PC-9 (cell line): ENCODE measurements around the gene CD38.

Experiments
- CTCF ChIP-seq: fragments of 200-600 bp; sonication (generic); conservative IDR thresholded peaks from 2 replicates; pipeline ENCODE4 v1.6.1; 2017; ENCODE audit warnings: mixed run types, antibody characterized with exemption, mild to moderate bottlenecking, moderate library complexity
- EZH2 ChIP-seq: fragments of 200-600 bp; sonication (generic); IDR thresholded peaks from 2 replicates; pipeline ENCODE4 v1.8.0; 2017; ENCODE audit warnings: antibody characterized with exemption, low read depth

GRCh38 chr4:15885422-15885821 is 107.3 kb downstream of the CD38 start:
- TF ChIP-seq CTCF: no peak
- no peak for TF ChIP-seq EZH2
